DMS 273 (cell line): Measurements from ENCODE around the gene FAM131C.
A peak's percentile ranks its signal among the peaks of the same experiment; 100 is the strongest.

ENCODE experiments used
- DNase-seq: peaks from one replicate; lab custom pipeline; 2025; ENCODE audit not compliant: unreplicated experiment; lab: John Stamatoyannopoulos, UW

Gene FAM131C

GRCh38 chr1:16017461-16018303, 55.8 kb downstream of the FAM131C start, which contains the start of gene HSPB7:
HSPB7 (minus strand) TSS chr1:16018043; CDS start chr1:16017963, 80 bp downstream.
- peak; percentile 31 for DNase-seq

DNA sequence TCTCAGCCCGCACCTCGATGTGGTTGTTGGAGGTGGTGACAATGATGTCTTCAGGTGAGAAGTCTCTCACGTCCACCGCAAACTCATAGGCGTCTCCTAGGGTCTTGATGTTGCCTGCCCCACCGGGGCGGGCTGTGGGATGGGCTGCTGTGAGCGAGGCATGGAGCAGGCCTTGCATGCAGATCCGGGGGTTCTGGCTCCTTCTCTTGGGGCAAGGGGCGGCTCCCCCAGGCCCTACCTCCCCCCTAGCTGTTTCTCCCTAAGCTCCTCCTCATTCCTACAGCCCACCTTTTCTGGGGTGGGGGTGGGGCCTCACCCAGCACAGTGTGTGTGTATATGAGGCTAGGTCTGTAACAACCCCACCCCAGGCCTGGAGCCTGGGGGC, 56.4 kb downstream of the FAM131C start:
- no peak for DNase-seq

GRCh38 chr1:16015960-16016901, 57.2 kb downstream of the FAM131C start:
- no peak for DNase-seq

- DNase-seq = no peak
These were observed 58.0 kb downstream of the FAM131C start for GRCh38 chr1:16015491-16015890.

DNA sequence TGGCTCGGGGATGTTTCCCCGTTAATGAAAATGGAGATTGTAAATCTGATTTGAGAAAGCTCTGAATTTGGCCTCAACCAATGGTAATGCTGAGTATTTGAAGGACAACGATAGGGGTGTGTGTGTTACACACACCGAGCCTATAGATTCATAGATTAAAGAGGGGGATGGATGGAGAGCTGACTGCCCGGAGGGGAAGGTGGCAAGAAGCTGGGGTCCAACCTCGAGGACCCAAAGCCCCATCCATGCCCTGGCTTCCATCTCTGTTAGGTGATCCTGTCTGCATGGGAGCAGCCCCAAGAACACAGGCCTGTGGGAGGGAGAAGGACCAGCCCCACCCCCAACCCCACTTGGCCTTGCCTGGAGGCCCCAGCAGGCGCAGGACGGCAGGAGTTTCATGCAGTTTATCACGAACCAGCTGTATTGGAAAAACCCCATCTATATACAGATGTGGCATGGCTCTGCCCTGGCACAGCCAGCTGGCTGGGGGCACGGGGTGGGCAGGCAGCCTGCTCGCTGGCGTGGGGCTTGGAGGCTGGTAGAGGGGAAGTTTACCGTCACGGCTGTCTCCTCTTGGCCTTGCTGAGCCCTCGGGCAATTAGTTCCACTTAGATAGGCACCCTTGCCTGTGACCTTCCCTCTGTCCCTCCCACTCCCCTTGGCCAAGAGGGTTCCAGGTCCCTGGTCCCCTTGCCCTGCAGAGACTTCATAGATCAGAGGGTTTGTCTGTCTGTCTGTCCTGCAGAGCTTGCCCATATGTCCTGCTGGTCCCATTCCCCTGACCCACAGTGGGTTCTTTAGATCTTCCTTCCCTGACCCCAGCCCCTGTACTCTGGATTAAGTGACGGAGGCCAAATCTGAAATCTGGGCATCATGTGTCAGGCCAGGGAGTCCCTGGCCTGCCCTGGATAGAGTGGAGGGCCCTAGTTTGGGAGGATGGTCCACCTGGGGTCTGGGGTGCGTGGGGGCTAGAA, 58.7 kb downstream of the FAM131C start:
- no peak for DNase-seq

DNA sequence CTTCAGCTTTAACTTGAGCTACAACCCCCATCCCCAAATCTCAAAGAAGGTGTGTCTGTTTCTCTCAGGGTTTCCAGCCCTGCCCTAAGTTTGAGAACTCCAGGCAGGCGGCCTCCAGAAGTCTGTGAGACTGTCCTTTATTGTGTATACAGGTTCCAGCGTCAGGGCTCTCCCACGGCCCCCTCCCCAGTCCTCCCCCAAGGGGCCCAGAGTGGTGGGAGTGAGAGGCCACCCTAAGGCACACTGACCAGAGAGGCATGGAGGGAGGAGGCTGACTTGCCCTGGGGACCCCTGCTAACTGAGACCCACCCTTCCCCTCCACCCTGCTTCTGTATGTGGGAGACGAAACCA, 59.6 kb downstream of the FAM131C start:
- DNase-seq = no peak

DNA sequence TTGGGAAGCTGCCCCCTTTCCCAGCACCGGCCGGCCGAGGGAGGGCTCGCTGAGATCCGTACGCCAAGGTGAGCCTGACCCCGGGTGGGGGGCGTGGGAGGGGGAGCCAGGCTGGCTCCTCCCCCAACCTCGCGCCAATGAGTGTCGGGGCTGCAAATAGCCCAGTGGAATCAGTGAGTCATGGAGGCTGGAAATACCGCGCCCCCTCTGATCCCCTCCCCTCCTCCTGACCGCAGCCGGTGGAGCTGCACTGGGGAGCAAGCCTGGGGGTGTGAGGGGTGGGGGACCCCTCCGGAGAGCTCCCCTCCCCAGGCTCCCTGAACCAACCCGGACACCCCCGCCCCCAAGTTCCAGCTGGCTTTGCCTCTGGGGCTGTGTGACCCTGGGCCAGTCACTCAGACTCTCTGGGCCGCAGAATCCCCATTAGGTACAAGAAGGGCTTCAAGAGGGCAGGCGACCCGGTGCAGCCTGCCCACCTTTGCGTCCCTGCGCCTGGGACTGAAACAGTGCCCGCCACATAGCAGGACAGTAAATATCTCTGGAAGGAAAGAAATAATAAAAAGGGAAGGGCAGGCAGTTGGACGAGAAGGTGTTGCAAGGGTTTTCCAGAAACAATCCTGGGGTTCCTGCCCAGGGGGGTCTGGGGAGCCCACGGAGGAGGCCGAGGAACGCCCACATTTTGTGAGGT, 60.1 kb downstream of the FAM131C start:
- DNase-seq = peak; percentile 46

DNA sequence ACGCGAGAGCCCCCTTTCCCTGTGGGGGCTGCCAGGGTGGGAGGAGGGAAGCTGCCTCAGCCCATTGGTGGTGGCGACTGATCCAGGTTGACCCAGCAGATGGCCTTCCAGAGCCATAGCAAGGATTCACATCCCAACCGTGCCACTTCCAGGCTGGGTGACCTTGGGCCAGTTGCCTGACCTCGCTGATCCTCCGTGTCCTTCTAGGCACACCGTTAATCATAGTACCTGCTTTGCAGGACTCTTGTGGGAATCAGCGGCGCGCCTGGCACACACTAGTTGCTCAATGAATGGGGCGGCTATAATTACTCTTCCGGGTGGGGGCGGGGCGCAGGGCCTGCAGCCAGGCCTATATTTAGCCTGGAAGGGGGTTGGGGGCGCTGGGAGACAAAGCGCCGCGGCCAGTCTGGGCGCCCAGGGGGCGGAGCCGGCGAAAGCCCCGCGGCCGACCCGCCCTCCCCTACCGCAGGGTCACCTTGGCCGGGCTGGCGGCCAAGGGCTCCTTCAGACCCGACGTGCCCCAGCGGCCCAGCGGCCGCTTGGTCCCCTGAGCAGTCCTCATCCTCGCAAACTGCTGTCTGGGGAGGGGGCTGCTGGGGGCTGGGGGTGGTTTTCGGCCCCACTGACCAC, 60.7 kb downstream of the FAM131C start:
- peak; percentile 56 for DNase-seq

DNA sequence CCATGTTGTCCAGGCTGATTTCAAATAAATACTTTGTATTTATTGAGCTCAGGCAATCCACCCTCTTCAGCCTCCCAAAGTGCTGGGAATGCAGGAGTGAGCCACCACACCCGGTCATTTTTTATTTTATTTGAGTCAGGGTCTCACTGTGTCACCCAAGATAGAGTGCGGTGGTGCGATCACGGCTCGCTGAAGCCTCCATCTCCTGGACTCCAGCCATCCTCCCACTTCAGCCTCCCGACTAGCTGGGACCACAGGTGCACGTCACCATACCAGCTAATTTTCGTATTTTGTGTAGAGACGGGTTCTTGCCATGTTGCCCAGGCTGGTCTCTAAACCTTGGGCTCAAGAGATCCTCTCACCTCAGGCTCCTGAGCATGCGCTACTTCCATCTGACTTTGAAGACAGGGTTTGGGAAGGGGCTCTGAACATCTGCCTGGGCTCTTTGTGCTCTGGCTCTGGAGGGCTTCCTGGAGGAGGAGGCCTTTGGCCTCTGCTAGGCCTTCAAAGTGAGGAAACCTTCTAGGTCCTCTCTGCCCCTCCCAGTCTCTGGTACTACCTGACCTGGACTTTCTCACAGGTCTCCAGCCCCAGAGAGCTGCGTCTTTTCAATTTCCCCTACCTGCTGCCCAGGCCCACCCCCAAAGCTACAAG, 61.4 kb downstream of the FAM131C start:
- DNase-seq = no peak

DNA sequence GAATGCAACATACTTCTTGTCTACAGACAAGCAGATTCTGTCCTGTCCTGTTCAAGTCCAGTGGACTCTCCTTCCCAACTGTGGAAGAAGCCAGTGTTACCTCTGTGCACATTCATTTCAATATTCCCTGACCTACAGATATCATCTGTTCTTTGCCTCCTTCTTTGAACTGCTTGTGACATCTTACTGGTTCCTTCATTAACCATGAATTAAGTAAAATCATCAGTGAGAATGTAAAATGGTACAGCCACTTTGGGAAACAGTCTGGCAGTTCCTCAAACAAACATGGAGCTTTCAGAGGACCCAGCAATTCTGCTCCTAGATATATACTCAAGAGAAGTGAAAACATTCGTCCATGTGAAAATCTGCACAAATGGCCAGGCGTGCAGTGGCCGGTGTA, 62.6 kb downstream of the FAM131C start:
- DNase-seq = no peak

DNA sequence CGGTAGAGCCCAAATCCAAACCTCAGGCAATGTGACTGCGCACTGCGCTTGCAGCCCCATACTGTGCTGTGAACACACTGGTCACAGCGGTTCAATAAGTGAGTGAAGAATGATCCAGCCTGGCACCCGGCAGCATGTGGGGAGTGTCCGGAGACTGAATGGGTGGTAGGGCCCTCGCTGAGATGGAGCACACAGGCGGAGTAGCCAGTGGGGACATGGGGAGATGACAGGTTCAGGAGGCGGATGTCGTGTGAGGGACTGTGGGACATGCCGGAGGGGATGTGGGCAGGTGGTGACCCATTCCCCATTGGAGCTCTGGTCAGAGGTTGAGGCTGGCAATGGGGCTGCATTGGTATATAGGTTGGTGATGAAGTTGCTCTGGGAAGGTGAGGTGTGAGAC, 63.8 kb downstream of the FAM131C start:
- no peak for DNase-seq

DNA sequence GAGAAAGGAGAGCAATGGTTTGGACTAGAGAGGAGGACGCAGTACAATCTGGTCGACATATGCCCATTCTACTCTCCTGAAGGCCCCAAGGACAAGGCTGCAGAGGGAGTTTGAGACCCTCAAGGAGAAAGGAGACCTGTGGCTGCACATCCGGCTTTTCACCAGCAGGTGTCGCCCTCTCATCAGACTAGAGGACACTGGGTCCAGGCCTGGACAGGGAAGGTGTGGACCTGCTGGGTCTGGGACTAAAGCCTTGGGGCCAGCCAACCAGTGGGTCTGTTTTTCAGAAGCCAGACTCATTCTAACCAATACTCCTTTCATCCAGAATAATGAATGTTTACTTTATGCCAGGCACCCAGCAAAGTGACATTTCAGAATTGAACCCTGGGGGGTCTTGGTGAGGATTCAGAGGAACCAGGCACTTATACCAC, 64.4 kb downstream of the FAM131C start:
- peak; percentile 89 for DNase-seq
